ENCODE measurements around the gene PPFIA3.

Gene PPFIA3

DNA sequence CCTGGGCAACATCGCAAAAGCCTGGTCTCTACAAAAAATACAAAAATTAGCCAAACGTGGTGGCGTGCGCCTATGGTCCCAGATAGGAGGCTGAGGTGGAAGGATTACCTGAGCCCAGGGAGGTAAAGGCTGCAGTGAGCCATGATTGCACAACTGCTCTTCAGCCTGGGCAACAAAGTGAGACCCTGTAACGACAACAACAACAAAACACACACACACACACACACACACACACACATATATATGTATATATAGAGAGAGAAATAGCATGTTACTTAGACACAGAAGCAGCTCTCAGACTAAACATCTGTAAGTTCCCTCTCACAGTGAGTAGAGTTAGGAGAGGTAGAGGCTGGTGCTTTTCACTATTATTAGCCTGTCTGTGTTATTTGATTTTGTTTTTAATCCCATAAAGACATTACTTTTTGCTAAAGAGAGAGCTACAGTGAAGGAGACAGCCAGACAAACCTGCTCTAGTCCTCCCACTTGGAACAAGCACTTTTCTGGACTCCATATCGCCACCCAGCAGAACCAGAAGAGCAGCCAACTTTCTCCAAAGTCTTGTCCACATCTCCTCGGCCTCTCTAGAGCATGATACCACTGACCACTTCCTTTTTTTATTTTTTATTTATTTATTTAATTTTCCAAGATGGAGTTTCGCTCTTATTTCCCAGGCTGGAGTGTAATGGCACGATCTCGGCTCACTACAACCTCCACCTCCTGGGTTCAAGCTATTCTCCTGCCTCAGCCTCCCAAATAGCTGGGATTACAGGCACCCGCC, 7.9 kb upstream of the PPFIA3 start:
- TF ChIP-seq, protein P1, sequence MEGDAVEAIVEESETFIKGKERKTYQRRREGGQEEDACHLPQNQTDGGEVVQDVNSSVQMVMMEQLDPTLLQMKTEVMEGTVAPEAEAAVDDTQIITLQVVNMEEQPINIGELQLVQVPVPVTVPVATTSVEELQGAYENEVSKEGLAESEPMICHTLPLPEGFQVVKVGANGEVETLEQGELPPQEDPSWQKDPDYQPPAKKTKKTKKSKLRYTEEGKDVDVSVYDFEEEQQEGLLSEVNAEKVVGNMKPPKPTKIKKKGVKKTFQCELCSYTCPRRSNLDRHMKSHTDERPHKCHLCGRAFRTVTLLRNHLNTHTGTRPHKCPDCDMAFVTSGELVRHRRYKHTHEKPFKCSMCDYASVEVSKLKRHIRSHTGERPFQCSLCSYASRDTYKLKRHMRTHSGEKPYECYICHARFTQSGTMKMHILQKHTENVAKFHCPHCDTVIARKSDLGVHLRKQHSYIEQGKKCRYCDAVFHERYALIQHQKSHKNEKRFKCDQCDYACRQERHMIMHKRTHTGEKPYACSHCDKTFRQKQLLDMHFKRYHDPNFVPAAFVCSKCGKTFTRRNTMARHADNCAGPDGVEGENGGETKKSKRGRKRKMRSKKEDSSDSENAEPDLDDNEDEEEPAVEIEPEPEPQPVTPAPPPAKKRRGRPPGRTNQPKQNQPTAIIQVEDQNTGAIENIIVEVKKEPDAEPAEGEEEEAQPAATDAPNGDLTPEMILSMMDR (IDR thresholded peaks at IDR 0.05; ENCODE audit: unreplicated experiment in 3 of 3): no peak
- peak overlapping the region; percentile 25 to 81 (median 75) for H3K4me3 Mint-ChIP-seq
- H3K9me3 Mint-ChIP-seq: no peaks in the 10 kb centered on the region
- peak overlapping the region; percentile 38 to 61 (median 59) for H3K27ac Mint-ChIP-seq
- peaks cover 25% of the 10 kb centered on the region for H3K36me3 Mint-ChIP-seq (ENCODE audit: low read depth)
- peaks cover 21% of the 10 kb centered on the region for H3K4me1 Mint-ChIP-seq
- no peaks in the 10 kb centered on the region for H3K27me3 Mint-ChIP-seq (ENCODE audit: low read depth)

DNA sequence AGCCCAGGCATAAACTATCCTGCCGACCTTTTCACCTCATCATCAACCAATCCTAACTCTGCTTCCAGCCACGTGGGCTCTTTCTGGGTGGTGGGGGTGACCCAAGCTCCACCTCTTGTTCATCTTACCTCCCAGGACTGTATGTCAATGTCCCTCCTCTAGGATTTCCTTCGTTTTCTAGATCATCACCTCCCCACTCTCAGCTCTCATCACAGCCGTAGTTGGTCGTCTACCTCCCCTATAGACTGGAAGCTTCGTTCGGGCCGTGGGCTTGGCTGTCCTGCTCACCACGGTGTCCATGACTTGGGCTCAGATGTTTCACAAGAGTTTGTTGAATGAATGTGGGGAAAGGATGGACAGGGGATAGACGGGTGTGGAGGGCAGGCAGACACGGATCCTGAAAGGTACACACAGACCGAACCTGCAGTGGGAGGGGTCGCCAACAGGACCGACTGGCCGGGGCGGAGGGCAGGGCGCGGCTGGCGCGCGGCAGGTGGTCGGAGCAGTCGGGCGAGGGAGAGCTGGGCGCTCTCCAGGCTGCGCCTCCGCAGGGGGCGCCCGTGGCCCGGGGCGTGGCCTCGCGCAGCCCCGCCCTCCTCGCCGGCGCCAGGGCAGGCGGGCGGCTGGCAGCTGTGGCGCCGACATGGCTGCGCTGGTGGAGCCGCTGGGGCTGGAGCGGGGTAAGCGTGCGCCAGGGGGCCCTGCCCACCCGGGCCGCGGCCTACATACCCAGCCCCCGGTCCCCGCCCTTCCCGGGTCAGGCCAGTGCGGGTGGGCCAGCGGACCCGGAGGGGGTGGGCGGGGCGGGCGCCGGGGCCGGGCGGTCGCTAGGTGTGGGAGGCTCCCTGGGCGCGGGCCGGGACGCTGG, 5.3 kb upstream of the PPFIA3 start, which contains the start of gene LIN7B:
Gene LIN7B, plus strand, starts transcription at position 609 of the 868 bp plus-strand sequence. Its CDS starts 35 bp downstream, at position 644.
- Mint-ChIP-seq H3K4me3 (peak within 1 kb of the TSS; percentile 87 to 93 (median 90)), H3K27ac (peak within 1 kb of the TSS; percentile 75 to 82 (median 78)), H3K27me3 (ENCODE audit: low read depth) (no peaks in the 10 kb centered on the region), H3K9me3 (no peaks in the 10 kb centered on the region), H3K36me3 (ENCODE audit: low read depth) (peaks cover 8% of the 10 kb centered on the region), H3K4me1 (peaks cover 37% of the 10 kb centered on the region)
- TF ChIP-seq, protein P1 (IDR thresholded peaks at IDR 0.05; ENCODE audit: unreplicated experiment in 3 of 3): peak; percentile 20 to 48 (median 26)

DNA sequence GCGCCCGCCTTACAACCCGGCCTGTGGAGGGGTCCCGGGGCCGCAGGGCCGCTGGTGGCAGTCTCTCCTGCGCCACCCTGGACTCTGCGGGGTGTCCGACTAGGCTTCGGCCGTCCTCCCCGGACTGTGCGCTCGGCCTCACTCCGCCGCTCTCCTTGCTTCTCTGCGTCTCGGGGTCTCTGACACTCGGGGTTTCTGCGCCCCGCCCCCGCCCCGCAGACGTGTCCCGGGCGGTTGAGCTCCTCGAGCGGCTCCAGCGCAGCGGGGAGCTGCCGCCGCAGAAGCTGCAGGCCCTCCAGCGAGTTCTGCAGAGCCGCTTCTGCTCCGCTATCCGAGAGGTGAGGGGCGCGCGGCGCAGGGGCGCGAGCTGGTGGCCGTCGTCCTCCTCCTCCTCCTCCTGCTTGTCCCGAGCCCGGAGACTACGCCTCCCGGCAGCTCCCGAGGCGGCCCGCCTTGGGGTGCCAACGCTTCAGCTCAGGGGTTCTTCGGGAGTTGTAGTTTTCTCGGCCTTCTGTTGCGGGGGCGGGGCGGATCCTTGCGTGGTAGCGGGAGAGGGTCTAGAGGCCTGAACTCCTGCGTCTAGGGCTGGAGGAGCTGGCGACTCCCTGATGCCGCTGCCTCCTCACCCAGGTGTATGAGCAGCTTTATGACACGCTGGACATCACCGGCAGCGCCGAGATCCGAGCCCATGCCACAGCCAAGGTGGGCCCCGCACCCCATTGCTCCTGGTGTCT, 4.5 kb upstream of the PPFIA3 start:
- no peaks in the 10 kb centered on the region for H3K9me3 Mint-ChIP-seq
- TF ChIP-seq, protein P1 (IDR thresholded peaks at IDR 0.05; ENCODE audit: unreplicated experiment in 3 of 3): no peak
- H3K4me3 Mint-ChIP-seq: peak overlapping the region; percentile 87 to 93 (median 90)
- no peaks in the 10 kb centered on the region for H3K27me3 Mint-ChIP-seq (ENCODE audit: low read depth)
- H3K4me1 Mint-ChIP-seq: peaks cover 37% of the 10 kb centered on the region
- H3K27ac Mint-ChIP-seq: peak overlapping the region; percentile 75 to 82 (median 78)
- peaks cover 3% of the 10 kb centered on the region for H3K36me3 Mint-ChIP-seq (ENCODE audit: low read depth)

DNA sequence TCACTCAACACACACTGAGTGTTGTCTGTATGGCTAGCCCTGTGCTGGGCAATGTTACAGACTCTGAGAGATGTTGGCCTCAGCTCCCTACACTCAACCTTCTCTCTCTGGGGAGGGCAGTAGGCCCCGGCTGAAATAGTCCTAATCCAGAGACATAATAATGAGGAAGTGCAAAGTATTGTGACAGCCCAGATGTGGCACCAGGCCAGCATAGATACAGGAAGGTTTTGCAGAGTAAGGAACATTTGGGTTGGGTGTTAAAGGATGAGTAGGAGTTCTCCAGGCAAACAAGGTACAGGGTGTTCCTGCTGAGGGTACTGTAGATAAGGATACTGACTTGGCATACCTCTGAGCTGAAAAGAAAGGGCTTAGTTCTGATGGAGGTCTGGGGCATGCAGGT, 2.8 kb upstream of the PPFIA3 start:
- Mint-ChIP-seq H3K9me3 (no peaks in the 10 kb centered on the region), H3K27ac (peak overlapping the region; percentile 48 to 70 (median 50)), H3K4me1 (peaks cover 32% of the 10 kb centered on the region), H3K36me3 (ENCODE audit: low read depth) (peaks cover 3% of the 10 kb centered on the region), H3K4me3 (peak overlapping the region; percentile 84 to 93 (median 85)), H3K27me3 (ENCODE audit: low read depth) (peaks cover 9% of the 10 kb centered on the region)
- TF ChIP-seq, protein P1 (IDR thresholded peaks at IDR 0.05; ENCODE audit: unreplicated experiment in 3 of 3): no peak

DNA sequence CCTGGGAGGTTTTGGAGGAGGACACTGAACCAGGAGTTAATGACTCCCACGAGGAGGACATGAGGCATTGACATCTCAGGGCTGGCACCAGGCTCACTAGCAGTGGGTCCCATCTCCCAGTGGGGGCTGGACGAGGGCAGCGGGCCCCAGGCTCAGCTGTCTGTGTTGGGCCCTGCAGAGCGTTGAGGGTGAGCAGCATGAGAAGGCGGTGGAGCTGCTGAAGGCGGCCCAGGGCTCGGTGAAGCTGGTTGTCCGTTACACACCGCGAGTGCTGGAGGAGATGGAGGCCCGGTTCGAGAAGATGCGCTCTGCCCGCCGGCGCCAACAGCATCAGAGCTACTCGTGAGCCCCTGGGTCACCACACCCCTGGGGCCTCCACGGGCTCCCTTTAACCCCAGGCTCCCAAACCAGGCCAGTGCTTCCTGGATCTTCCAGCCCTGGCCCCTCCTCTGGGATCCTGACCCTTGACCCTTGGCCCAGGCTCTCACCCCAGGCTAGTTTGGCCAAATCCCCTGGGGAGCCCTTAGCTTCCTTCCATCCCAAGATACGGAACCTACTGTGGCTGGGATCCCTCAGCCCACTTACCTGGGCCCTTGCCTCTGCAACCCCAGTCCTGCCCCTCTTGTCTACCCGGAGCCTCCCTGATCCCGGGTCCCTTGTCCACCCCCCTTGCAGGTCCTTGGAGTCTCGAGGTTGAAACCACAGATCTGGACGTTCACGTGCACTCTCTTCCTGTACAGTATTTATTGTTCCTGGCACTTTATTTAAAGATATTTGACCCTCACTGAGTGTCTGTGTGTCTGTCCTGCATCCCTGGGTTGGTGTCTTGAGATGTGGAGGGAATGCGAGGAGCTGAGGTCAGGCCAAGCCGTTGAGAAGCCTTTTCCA, 1.4 kb upstream of the PPFIA3 start:
- Mint-ChIP-seq H3K4me3 (peak overlapping the region; percentile 84 to 93 (median 85)), H3K4me1 (peaks cover 32% of the 10 kb centered on the region), H3K9me3 (no peaks in the 10 kb centered on the region), H3K27ac (peak overlapping the region; percentile 63 to 89 (median 70)), H3K36me3 (ENCODE audit: low read depth) (peaks cover 3% of the 10 kb centered on the region), H3K27me3 (ENCODE audit: low read depth) (peaks cover 16% of the 10 kb centered on the region)
- TF ChIP-seq, protein P1 (IDR thresholded peaks at IDR 0.05; ENCODE audit: unreplicated experiment in 3 of 3): no peak

Measured in nephron (organoid).